ENCODE results near the gene STAM2. TPM values are rescaled to one million over a fixed set of nuclear protein-coding genes. Genes with fewer than 3 reads are reported as not detected.

The STAM2 gene
- total RNA-seq, 1 experiment from 2014 or later, result 14.2 TPM

DNA sequence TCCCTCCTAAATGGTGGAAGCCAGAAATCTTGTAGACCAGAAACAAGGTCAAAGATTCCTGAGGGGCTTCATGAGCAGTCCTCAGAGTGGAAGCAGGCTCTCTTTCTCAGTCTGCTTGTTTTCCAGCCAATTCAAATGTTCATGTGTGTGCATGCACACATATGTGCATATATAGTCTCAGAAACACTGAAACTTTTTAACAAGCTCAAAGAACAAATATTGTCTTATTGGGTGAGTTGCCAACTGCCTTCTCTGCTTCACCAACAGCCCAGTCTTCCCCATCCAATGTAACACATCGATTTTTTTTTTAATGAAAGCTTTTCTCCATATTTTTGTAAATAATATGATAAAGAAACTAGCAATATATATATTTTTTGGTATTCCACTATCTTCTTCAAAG, 80.4 kb downstream of the STAM2 start:
- H3K79me2 ChIP-seq (ENCODE audit: insufficient read depth, low read length), result no peaks in the 10 kb centered on the region
- no peak overlapping the region for H3K18ac ChIP-seq (ENCODE audit: insufficient read length, low read depth, low read length)
- peaks cover 22% of the 10 kb centered on the region; the same call in 1 of the 2 replicates for H3K27me3 ChIP-seq (ENCODE audit: insufficient read depth, low read length)
- no peak for DNase-seq
- H4K91ac ChIP-seq (ENCODE audit: insufficient read length, low read depth, low read length), result no peak overlapping the region
- H2BK12ac ChIP-seq (ENCODE audit: insufficient read length, low read depth, low read length), result no peak overlapping the region
- no peak overlapping the region for H3K4ac ChIP-seq (ENCODE audit: low read depth, low read length)
- no peak overlapping the region for H2AFZ ChIP-seq (ENCODE audit: low read length)
- H3K23ac ChIP-seq (ENCODE audit: insufficient read length, low read depth, low read length), result no peak overlapping the region
- H4K8ac ChIP-seq (replicated peaks; ENCODE audit: insufficient read length, low read depth, low read length), result no peak overlapping the region
- no peak overlapping the region for H3K4me2 ChIP-seq (ENCODE audit: insufficient read depth, insufficient read length, low read length)
- H3K79me1 ChIP-seq (ENCODE audit: insufficient read depth, low read depth, low read length, poor library complexity, severe bottlenecking), result no peaks in the 10 kb centered on the region
- H3K14ac ChIP-seq (ENCODE audit: insufficient read depth, low read length), result no peak overlapping the region
- peaks cover 10% of the 10 kb centered on the region for H3K23me2 ChIP-seq (ENCODE audit: insufficient read length, low read depth, low read length, poor library complexity, severe bottlenecking)
- H2BK120ac ChIP-seq (ENCODE audit: low read depth, low read length, poor library complexity, severe bottlenecking), result no peak overlapping the region
- H2AK5ac ChIP-seq (ENCODE audit: insufficient read length, low read length), result no peak overlapping the region
- H3K56ac ChIP-seq (ENCODE audit: insufficient read length, low read depth, low read length), result no peak overlapping the region
- H2BK5ac ChIP-seq (ENCODE audit: insufficient read length, low read length), result no peak overlapping the region
- H2BK20ac ChIP-seq (ENCODE audit: low read depth, low read length, poor library complexity, severe bottlenecking), result no peak overlapping the region
- no peaks in the 10 kb centered on the region; a peak in 1 of 7 replicates for H3K36me3 Mint-ChIP-seq (ENCODE audit: insufficient read depth in 1 of 3, low read depth in 3 of 3)
- H3K4me1 Mint-ChIP-seq, result peaks cover 16% of the 10 kb centered on the region in 2 experiments
- H3K27ac ChIP-seq (ENCODE audit: insufficient read length, low read depth, low read length), result no peak overlapping the region
- no peak overlapping the region for H4K5ac ChIP-seq (ENCODE audit: insufficient read length, low read depth, low read length)
- H3K4me3 Mint-ChIP-seq, result no peak overlapping the region
- WGBS (ENCODE audit: extremely low coverage, insufficient read length, low lambda C conversion rate), result no CpG with 5 or more reads among the region's 1 CpG
- H2BK15ac ChIP-seq (ENCODE audit: low read depth, low read length), result no peak overlapping the region
- H4K20me1 ChIP-seq (ENCODE audit: control insufficient read depth, insufficient read depth, insufficient read length), result no peaks in the 10 kb centered on the region
- H3K9me3 Mint-ChIP-seq, result no peaks in the 10 kb centered on the region; a peak in 1 of 5 replicates
- peaks cover 66% of the 10 kb centered on the region for H3K27me3 Mint-ChIP-seq (ENCODE audit: low read depth)
- TF ChIP-seq, protein P1, sequence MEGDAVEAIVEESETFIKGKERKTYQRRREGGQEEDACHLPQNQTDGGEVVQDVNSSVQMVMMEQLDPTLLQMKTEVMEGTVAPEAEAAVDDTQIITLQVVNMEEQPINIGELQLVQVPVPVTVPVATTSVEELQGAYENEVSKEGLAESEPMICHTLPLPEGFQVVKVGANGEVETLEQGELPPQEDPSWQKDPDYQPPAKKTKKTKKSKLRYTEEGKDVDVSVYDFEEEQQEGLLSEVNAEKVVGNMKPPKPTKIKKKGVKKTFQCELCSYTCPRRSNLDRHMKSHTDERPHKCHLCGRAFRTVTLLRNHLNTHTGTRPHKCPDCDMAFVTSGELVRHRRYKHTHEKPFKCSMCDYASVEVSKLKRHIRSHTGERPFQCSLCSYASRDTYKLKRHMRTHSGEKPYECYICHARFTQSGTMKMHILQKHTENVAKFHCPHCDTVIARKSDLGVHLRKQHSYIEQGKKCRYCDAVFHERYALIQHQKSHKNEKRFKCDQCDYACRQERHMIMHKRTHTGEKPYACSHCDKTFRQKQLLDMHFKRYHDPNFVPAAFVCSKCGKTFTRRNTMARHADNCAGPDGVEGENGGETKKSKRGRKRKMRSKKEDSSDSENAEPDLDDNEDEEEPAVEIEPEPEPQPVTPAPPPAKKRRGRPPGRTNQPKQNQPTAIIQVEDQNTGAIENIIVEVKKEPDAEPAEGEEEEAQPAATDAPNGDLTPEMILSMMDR (conservative IDR thresholded peaks at IDR 0.05), result no peak
- H3K4me1 ChIP-seq (ENCODE audit: insufficient read depth, low read length), result peaks cover 3% of the 10 kb centered on the region; the same call in 1 of the 2 replicates
- no peak overlapping the region for H3K27ac Mint-ChIP-seq
- H3T11ph ChIP-seq (ENCODE audit: low read length), result no peak overlapping the region
- H3K9ac ChIP-seq (ENCODE audit: extremely low read depth, insufficient read length, low read length), result no peak overlapping the region
- H3K9me3 ChIP-seq (ENCODE audit: control insufficient read depth, low read depth, low read length), result no peaks in the 10 kb centered on the region

Measured in H9 (cell line).